M059J (cell line): ENCODE measurements around the gene PIK3AP1. TPM values are rescaled to one million over a fixed set of nuclear protein-coding genes. Genes with fewer than 3 reads are reported as not detected.
"Not testable (repeated sequence)": the region's sequence is repeated elsewhere in the genome, so short reads cannot be mapped to it uniquely, and the experiment has no call there.

Source experiments
- DNase-seq: peaks from one replicate; pipeline ENCODE4 v3.0.0-alpha.2; 2012; ENCODE audit warnings: low read depth
- total RNA-seq: library from RNA; depleted of rRNA; stranded (reverse); fragments of >200 nt; shearing (Covaris generic); gene quantifications from 2 replicates; pipeline ENCODE4 v1.2.3, GENCODE V29; 2014

The PIK3AP1 gene
- total RNA-seq, 1 experiment from 2014 or later: 4.5 TPM

GRCh38 chr10:96724621-96725020 is 4.3 kb upstream of the PIK3AP1 start:
- no peak for DNase-seq

GRCh38 chr10:96721207-96721572 is 876 bp upstream of the PIK3AP1 start:
- DNase-seq: peak; percentile 22

- DNase-seq: peak; percentile 26
Observed at GRCh38 chr10:96719850-96720421, 378 bp downstream of the PIK3AP1 start.

GRCh38 chr10:96719200-96719599 is 1.1 kb downstream of the PIK3AP1 start:
- no peak for DNase-seq

- no peak for DNase-seq
Observed at GRCh38 chr10:96718304-96718990, 1.9 kb downstream of the PIK3AP1 start.

- DNase-seq: no peak
Observed at GRCh38 chr10:96716390-96716789, 3.9 kb downstream of the PIK3AP1 start.

GRCh38 chr10:96714746-96715255 is 5.5 kb downstream of the PIK3AP1 start:
- DNase-seq: no peak

GRCh38 chr10:96714031-96714590 is 6.2 kb downstream of the PIK3AP1 start:
- DNase-seq: peak; percentile 48

GRCh38 chr10:96712662-96713271 is 7.5 kb downstream of the PIK3AP1 start:
- no peak for DNase-seq

GRCh38 chr10:96711048-96711728 is 9.1 kb downstream of the PIK3AP1 start:
- no peak for DNase-seq

- no peak for DNase-seq
Observed at GRCh38 chr10:96709525-96709924, 10.8 kb downstream of the PIK3AP1 start.

GRCh38 chr10:96708996-96709395 is 11.3 kb downstream of the PIK3AP1 start:
- no peak for DNase-seq

GRCh38 chr10:96708456-96708855 is 11.9 kb downstream of the PIK3AP1 start:
- DNase-seq: peak; percentile 9

GRCh38 chr10:96706331-96706853 is 13.9 kb downstream of the PIK3AP1 start:
- DNase-seq: no peak

GRCh38 chr10:96705134-96705533 is 15.2 kb downstream of the PIK3AP1 start:
- DNase-seq: no peak

- no peak for DNase-seq
Observed at GRCh38 chr10:96704563-96704962, 15.8 kb downstream of the PIK3AP1 start.

- no peak for DNase-seq
Observed at GRCh38 chr10:96703358-96703757, 17.0 kb downstream of the PIK3AP1 start.

GRCh38 chr10:96701265-96701664 is 19.0 kb downstream of the PIK3AP1 start:
- no peak for DNase-seq

GRCh38 chr10:96700374-96701099 is 19.8 kb downstream of the PIK3AP1 start:
- no peak for DNase-seq

- no peak for DNase-seq
Observed at GRCh38 chr10:96699613-96700012, 20.7 kb downstream of the PIK3AP1 start.

GRCh38 chr10:96698305-96698704 is 22.0 kb downstream of the PIK3AP1 start:
- not testable (repeated sequence) for DNase-seq
